Prostate gland (tissue), 2 donors: ENCODE measurements around the gene RANBP3. TPM values are rescaled to one million over a fixed set of nuclear protein-coding genes. Genes with fewer than 3 reads are reported as not detected.

Source experiments
- DNase-seq: peaks from one replicate; pipeline ENCODE4 v3.0.0-alpha.2; 2019; ENCODE audit warnings: low spot score
- H3K27ac ChIP-seq, 2 donors: fragments of 200-600 bp; sonication (generic); 2 replicates each; pipeline ENCODE4 v1.5.1; 2017 to 2019
- H3K27me3 ChIP-seq: fragments of 200-600 bp; sonication (generic); replicated peaks from 2 replicates; pipeline ENCODE4 v1.5.1; 2019; ENCODE audit not compliant: insufficient read depth
- H3K36me3 ChIP-seq, 2 donors: fragments of 200-600 bp; sonication (generic); 1 replicate in 1 of 2; 2 replicates in 1 of 2; pipeline versions ENCODE4 v1.5.1 to v1.8.1; 2017 to 2019
- H3K4me1 ChIP-seq: fragments of 200-600 bp; sonication (generic); replicated peaks from 2 replicates; pipeline ENCODE4 v1.5.1; 2019
- H3K4me3 ChIP-seq, 2 donors: fragments of 200-600 bp; sonication (generic); 2 replicates each; pipeline ENCODE4 v1.5.1; 2017 to 2019
- H3K9me3 ChIP-seq: fragments of 200-600 bp; sonication (generic); 2 replicates; pipeline ENCODE4 v1.5.1; 2017
- CTCF ChIP-seq, 4 experiments: fragments of 200-600 bp in 2 of 4; fragments of 450-650 bp in 2 of 4; sonication (generic) in 2 of 4; IDR thresholded peaks; 1 replicate in 3 of 4; 2 replicates in 1 of 4; pipeline ENCODE4 v1.5.1; 2016 to 2019; ENCODE audit warnings: antibody characterized with exemption in 4 of 4, mild to moderate bottlenecking in 2 of 4, moderate library complexity in 2 of 4
- POLR2A ChIP-seq: fragments of 450-650 bp; IDR thresholded peaks from one replicate; pipeline ENCODE4 v1.6.1; 2016; ENCODE audit warnings: antibody characterized with exemption, mild to moderate bottlenecking
- POLR2AphosphoS5 ChIP-seq: sonication (generic); formaldehyde crosslinking; IDR thresholded peaks from one replicate; pipeline ENCODE4 v1.6.1; 2017; ENCODE audit warnings: antibody characterized with exemption
- WGBS: methylation state at CpG from one replicate; pipeline ENCODE4 v1.1.5; 2018; 5-methylcytosine and 5-hydroxymethylcytosine counted together
- intact Hi-C: fragments of 100-400 bp; cut with DNase I; formaldehyde crosslinking; loops from one replicate; pipeline ENCODE4 v1.14.2; 2022
- total RNA-seq, 2 donors: library from RNA; depleted of rRNA; stranded (reverse); fragments of >200 nt; gene quantifications; one replicate each; pipeline ENCODE4 v1.1.0, GENCODE V29; 2016

The RANBP3 gene
- total RNA-seq, 2 donors from 2014 or later = 84.6 to 120 TPM

GRCh38 chr19:5896365-5897076, 81.4 kb downstream of the RANBP3 start:
- Histone ChIP-seq H3K9me3 (no peaks in the 10 kb centered on the region), H3K27me3 (no peaks in the 10 kb centered on the region), H3K4me3 (no peak overlapping the region), H3K4me1 (no peaks in the 10 kb centered on the region), H3K36me3 (no peaks in the 10 kb centered on the region), H3K27ac (peak overlapping the region in 1 of 2 donors; percentile 2)
- WGBS = 79% methylated on average over 25 of the region's 29 CpGs
- no peak for DNase-seq
- intact Hi-C loops = no loop called here
- no peak for TF ChIP-seq POLR2AphosphoS5
- no peak for TF ChIP-seq CTCF (IDR thresholded peaks at IDR 0.05)
- TF ChIP-seq POLR2A = no peak

- no peaks in the 10 kb centered on the region for H3K9me3 ChIP-seq
Measured at GRCh38 chr19:5895890-5896289, 82.0 kb downstream of the RANBP3 start.

GRCh38 chr19:5895409-5895808, 82.5 kb downstream of the RANBP3 start:
- Histone ChIP-seq H3K4me3 (no peak overlapping the region), H3K36me3 (no peaks in the 10 kb centered on the region), H3K27ac (peak overlapping the region; percentile 4 to 27), H3K27me3 (no peaks in the 10 kb centered on the region), H3K9me3 (no peaks in the 10 kb centered on the region), H3K4me1 (no peaks in the 10 kb centered on the region)
- intact Hi-C loops = no loop called here
- 58% methylated on average over 15 of the region's 15 CpGs for WGBS
- no peak for TF ChIP-seq POLR2A
- TF ChIP-seq POLR2AphosphoS5 = no peak
- TF ChIP-seq CTCF (IDR thresholded peaks at IDR 0.05) = no peak
- DNase-seq = no peak

More at GRCh38 chr19:5895890-5896289, 82.0 kb downstream of the RANBP3 start:
- no peak for DNase-seq
- no peak overlapping the region for H3K4me3 ChIP-seq
- 88% methylated on average over 8 of the region's 8 CpGs for WGBS
- no peaks in the 10 kb centered on the region for H3K27me3 ChIP-seq
- H3K27ac ChIP-seq = no peak overlapping the region
- intact Hi-C loops = no loop called here
- no peaks in the 10 kb centered on the region for H3K36me3 ChIP-seq
- H3K4me1 ChIP-seq = no peaks in the 10 kb centered on the region
- no peak for TF ChIP-seq POLR2A
- TF ChIP-seq CTCF (IDR thresholded peaks at IDR 0.05) = no peak
- TF ChIP-seq POLR2AphosphoS5 = no peak

- intact Hi-C loops = no loop called here
- Histone ChIP-seq H3K9me3 (no peaks in the 10 kb centered on the region), H3K27me3 (no peaks in the 10 kb centered on the region), H3K4me3 (no peak overlapping the region), H3K27ac (peak overlapping the region; percentile 4 to 27), H3K4me1 (no peaks in the 10 kb centered on the region), H3K36me3 (no peaks in the 10 kb centered on the region)
- DNase-seq = no peak
- 51% methylated on average over 25 of the region's 28 CpGs for WGBS
- no peak for TF ChIP-seq POLR2A
- no peak for TF ChIP-seq CTCF (IDR thresholded peaks at IDR 0.05)
- no peak for TF ChIP-seq POLR2AphosphoS5
Measured at GRCh38 chr19:5894704-5895349, 83.1 kb downstream of the RANBP3 start.
